Activated gamma-delta T cell treated with Interleukin-2 at 50 U/mL for 16 hours (primary cell): ENCODE data around the gene QRICH2.
A peak's percentile ranks its signal among the peaks of the same experiment; 100 is the strongest.
"Not testable (repeated sequence)": the region's sequence is repeated elsewhere in the genome, so short reads cannot be mapped to it uniquely, and the experiment has no call there.

Experiments
- DNase-seq: peaks from one replicate; pipeline ENCODE4 v3.0.0-alpha.2; 2020

Gene QRICH2

DNA sequence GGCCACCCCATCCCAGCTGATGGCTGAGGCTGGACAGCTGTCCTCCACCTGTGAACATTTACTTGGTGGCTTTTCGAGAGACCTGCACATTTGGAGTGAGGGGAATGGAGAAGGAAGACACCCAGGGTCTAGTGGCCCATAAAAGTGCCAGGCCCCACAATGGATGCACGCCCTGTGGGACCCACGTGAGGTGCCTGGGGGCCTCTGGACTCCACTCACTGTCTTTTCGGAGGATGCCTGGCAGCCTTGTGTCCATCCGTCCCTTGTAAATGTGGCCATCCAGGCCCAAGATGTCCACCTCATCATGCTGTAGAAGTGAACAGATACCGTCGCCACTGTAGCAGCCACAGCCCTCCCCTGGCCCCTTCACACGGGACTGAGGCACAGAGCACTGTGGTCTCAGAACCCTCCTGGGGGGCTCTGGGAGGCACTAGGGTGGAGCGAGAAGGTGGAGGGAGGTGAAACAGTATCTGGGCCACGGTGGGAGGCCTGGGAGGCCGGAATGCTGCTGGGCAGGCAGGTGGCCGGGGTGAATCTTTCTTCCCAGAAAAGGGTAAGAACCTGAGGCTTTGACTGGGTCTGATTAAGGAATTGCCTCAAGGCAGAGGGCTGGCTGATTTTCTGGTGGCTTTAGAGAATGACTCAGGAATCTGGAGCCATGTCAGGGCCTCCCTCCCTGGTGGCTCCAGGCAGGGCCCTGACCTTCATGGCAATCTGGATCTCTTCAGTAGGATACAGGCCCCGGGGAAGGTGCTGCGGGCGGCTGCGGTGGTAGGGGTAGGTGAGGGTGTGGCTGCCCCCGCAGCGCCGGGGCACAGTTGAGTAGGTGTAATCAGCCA lies 31.4 kb downstream of the QRICH2 start:
- no peak for DNase-seq

DNA sequence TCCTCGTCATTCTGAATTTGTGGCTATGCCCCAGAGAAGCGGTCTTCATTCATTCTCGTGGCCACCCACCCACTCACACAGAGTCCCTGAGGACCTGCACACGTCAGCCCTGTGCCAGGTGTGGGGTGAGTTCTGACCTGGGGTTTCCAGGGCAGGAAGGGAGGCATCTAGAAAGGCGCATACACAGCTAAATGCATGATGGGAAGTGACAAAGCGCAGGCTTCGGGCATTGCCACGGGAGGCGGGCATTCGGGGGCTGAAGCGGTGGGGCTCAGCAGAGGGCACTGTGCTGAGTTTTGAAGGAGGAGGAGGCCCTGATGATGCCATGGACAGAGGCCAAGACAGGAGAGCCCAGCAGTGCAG lies 32.0 kb downstream of the QRICH2 start:
- DNase-seq = no peak

DNA sequence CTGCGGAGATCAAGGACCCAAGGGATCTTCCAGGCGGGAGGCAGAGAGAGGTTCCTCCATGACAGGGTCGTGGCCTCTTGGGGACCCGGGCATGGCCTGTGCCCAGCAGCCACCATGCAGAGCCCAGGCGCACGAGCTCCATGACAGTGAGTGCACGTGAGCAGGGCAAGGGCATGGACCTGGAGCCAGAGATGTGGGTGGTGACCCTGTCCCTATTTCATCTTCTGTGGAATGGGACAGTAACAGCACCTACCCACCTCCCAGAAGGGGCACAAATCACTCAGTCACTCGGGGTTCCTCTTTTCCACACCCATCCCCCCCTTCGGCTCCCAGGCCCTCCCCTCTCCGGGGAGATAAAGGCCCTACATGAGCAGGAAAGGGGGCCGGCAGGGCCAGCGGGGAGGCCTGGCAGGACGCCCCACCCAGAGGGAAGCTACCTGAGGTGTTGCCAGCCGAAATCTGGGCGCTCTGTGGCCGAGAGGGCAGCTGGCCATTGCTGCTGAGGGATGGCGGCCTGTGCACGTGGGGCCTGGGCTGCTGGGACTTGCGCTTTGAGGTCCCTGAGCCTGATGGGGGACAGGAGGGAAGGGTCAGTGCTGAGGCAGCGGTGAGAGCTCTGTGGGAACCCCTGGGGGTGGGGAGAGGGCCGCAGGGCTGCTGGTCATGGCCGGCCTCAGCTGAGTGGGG lies 32.6 kb downstream of the QRICH2 start:
- no peak for DNase-seq

DNA sequence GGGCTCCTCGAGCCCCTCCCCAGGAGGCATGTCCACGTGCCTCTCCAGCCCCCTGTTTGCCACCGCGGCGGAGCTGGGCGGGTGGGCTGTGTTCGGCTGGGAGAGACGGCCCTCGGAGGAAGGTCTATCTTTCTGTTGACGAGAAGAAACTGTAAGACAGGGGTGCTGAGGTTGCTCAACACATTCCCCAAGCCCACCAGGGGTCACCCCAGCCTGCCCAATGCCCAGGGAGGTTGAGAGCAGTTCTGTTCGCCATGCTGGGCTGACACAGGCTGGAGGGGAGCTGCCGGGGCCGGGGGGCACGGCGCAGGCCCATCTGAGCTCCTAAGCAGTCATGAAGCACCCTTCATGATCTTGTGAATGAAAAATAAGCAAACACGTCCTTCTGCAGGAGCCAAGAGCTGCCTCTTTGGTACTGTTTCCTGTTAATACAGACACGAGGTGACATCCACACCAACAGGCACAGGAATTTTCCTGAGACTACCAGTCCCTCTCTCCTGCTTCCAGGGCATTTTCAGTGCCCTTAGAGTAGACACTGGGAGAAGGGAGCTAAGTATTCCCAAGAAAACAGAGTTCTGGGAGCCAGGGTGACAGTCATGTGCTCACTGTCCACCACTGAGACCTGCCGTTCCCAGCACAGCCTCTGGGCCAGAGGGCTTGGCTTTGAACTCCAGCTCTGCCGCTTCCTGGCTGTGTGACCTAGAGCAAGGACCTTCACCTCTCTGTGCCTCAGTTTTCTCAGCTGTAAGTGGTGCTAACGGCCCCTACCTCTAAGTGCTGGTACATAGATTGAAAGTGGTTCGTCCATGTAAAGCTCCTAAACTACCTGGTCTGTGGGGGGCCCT lies 33.7 kb downstream of the QRICH2 start:
- no peak for DNase-seq

DNA sequence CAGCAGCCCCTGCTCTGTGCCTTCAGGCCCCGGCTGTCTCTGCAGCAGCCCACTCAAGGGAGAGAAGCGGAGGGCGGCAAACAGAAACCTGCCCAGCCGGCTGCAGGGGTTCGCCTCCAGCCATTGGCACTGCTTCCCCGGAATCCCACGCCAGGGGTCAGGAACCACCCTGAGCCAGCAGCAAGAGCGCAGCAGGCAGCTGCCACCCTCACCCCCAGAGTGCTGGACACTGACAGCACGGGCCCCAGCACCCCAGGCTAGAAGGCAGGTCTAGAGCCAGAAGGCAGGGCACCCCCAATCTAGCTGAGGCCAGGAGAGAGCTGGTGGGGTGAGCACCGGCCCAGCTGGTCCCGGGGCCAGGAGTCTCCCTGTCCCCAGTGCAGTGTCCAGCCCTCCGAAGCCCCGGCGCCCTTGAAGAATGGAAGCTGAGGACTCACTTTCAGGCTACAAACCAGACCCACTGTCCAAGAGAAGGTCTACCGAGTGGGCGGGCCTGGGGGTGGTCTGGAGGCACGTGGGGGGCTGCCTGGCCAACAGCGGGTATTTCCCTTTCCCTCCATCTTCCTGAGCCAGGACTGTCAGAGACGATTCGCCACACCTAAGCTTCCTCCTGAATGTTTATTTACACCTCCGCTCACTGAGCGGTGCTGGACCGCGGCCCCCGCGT lies 34.5 kb downstream of the QRICH2 start:
- DNase-seq = no peak

DNA sequence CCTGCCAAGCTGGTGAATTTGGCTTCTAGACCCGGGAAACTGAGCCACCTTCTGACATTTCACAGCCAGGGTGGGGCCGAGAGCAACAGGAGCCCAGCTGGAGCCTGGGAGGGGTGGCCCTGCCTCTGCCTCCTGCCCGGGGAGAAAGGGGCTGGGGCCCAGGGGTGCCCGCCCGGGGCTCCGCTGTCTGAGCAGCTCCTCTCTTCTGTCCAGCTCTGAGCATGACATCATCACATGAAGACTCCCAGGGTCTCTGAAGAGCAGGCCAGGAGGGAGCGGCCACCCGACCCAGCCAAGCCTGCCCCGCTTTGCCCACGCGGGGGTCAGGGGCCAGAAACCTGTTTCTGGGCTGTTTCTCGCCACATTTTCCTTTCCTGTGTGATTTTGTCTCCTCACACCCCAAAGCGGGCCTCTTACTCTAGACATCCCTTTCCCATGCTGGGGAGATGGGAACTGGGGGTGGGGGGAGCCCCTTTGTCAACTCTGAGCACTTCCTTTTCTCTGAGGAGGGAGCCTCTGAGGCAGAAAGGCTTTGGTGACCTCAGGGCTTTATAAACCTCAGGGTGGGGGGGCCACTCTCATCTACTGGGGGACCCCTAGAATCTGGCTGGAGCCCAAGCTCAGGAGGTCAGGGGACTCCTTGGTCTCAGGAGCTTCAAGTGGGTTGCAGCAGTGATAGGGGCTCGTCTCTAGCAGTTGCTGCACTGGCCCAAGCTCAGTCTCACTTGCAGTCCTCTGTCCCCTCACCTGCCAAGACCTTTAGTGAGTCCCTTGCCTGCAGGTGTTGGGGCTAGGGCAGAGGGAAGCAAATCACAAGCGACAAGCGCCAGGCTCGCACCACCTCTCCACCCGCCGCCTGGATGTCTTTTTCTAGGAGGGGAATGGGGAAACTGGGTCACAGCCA lies 35.3 kb downstream of the QRICH2 start:
- DNase-seq = no peak

DNA sequence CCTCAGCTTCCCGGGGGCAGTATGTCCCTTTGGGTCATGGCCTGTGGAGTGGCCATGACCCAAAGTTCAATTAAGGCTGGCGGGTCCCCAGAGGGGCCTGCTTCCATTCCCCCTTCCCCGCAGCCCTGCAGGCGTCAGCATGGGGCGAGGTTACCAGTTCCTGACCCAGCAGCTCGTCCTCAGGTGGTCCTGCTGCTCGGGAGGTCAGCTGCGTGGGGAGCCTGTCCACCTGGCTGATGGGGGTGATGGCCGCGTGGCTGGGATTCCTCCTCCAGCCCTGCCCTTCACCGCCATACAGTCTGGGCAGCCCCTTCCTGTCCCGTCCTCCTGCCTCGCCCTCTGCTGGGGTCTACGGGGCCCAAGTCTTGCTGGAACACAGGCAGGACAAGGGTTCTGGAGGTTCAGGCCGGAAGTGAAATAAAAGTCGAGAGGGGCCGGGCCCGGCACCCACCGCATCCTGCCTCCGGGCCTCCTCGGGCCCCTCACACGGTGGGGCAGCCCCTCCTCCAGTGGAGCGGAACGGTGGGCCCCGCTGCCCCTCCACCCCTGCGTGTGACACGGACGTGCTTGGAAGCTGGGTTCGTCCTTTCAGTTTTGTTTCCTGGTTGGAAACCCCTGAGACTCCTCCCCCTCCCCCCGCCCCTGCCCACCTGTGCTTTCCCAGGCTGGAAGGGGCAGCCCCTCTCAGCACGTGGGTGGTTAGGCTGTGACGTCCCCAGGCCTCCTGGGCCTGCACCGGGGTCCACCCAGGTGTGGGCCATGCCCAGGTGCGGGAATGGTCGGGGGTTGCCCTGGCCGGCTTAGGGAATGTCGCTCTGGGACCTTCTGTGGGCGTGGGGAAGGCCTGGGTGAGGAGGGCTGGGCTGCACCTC lies 36.2 kb downstream of the QRICH2 start:
- peak; percentile 52 for DNase-seq

DNA sequence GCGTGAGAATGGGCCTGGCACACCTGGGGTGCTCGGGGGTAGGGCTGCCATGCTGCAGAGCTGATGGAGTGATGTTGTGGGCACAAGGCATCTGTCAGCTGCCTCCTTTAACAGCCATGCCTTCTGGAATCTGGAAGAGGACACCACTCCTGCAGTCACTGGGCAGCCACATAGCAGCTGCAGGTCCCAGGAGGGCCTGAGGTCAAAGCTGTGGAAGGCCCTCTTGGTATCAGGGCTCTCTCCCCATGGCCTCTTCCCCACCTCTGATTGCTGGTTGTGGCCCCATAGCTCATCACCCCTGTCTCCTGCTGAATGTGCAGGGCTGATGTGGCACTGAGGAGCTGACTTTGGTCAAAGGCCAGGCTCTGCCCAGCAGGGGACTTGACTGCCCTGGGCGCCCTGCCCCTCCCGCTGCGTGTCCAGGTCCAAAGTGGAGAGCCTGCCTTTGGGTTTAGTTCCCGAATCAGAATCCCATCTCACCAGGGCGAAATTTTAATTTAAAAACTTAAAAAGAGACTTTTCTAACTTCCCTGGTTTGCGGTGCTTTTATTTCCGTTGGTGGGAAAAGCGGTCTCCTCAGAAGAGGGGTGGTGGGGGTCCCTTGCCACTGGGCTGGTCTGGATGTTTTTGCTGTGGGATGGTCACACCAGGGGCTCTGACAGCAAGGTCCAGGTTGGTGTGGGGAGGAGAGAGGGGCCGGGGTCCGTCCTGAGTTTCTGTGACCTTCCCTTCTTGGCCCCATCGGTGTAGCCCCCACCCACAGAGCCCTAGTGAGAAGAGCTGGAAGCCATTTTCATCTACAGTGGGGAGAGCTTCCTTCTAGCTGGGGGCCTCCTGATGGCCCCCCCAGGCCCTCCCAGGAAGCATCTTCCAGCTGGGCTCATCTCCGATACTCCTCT lies 37.1 kb downstream of the QRICH2 start:
- DNase-seq = no peak

DNA sequence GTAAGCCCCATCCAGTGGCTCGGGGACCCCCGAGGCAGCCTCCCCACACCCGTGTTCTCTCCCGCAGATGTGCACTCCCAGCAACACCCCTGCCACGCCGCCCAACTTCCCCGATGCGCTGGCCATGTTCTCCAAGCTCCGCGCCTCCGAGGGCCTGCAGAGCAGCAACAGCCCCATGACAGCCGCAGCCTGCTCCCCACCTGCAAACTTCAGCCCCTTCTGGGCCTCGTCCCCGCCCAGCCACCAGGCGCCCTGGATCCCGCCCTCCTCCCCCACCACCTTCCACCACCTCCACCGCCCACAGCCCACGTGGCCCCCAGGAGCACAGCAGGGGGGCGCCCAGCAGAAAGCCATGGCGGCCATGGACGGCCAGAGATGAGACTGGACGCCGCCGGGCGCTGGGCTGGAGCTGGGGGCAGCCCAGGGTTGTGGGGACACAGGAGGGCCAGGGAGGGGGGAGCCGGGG lies 37.9 kb downstream of the QRICH2 start:
- DNase-seq = no peak

DNA sequence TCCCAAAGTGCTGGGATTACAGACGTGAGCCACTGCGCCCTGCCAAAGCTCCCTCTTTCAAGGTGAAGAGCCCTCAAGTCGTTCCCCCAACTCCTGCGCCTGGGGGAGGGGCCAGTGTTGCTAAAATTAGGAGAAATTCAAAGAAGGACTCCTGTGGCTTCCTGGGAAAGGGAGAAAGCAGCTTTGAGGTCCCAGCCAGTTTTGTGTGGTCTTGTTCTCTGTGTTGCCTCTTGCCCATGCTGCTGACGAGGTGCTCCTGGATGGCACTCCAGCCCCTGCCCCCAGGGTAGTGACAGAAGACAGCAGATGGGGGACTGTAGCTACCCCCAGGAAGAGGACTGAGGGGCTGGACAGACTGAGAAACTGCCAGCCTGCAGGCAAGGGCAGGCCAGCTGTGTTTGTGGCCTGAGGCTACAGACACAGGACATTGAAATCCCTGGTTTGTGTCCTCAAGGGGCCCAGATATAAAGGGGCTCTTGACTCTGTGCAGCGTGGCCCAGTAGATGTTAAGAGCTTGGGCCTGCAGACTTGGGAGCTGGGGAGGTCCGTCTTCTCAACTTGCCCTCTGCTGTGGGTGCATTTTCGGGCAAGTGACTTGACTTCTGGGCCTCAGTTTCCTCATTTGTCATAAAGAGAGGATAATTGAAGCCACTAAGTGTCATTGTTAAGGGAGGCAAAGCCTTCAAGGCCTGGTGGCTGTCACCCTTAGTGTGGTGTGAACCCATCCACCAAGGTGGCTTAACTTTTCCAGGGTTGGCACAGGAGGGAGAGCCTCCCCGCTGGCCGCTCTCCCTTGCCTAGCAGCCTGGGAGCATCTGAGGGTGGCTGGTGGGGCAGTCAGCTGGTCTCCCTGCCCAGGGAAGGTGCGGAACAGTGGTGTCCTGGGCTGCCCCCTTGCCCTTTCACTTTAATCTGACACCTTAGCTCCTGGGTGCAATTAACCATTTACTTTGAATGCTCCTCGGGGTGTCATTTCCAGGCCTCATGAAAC lies 38.8 kb downstream of the QRICH2 start:
- no peak for DNase-seq

DNA sequence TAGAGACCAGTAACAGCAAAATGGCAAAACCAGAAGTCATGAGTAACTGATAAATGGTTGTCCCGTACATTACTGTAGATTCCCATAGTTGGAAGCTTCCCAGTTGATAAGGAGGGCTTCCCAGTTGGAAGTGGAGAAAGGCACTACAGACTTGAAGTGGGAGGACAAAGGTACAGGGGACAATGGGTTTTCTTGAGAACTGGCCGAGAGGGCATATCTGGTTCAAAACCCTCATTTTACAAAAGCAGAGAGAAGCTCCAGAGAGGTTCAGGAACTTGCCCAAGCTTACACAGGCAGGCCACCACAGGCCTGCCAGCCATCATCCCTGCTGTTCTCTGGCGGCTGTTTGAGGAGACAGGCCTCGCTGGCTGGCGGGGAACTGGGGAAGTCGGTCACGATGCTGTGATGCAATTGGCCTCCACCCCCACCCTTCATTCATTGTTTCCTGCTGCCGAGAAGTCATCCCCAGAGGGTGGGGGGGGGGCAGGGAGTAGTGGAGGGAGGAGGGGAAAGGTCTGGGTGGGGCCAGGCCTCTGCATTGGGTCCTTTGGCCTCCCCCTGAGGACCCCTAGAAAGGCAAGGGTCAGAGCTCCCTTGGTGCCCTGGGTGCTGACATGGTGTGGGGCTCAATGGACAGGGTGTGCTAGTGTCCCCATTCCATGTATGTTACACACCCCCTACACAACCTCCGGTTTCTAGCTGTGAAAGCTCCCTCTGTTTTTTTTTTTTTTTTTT lies 39.9 kb downstream of the QRICH2 start:
- DNase-seq = peak; percentile 47

DNA sequence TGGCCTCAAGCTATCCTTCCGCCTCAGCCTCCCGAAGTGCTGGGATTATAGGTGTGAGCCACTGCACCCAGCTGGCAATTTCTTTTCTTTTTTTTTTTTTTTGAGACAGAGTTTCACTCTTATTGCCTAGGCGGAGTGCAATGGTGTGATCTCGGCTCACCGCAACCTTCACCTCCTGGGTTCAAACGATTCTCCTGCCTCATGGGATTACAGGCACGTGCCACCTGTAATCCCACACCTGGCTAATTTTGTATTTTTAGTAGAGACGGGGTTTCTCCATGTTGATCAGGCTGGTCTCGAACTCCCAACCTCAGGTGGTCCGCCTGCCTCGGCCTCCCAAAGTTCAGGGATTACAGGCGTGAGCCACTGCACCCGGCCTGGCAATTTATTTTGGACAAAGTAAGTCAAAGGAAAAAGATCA lies 40.5 kb downstream of the QRICH2 start:
- not testable (repeated sequence) for DNase-seq

DNA sequence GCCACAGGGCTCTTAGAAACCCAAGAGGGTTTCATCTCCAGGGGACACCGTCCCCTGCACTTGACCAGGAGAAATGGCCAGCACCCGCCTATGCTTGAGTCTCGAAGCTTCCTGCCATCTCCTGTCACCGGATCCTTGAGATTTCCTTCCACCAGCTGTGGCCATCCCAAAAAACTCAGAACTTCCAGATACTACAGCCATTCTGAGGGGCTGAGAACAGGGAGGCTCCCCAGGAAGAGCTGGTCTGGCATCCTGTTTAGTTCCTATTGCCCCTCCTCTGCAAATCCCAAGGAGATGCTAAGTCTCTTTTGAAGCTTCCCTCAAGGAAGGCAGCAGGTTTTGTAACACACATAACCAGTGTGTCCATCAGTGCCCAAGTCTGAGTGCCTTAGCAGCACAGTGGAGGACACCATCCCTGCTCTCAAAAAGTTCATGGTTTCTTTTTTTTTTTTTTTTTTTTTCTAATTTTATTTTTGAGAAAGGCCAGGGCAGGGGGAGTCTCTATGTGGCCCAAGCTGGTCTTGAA lies 41.0 kb downstream of the QRICH2 start:
- DNase-seq = no peak

DNA sequence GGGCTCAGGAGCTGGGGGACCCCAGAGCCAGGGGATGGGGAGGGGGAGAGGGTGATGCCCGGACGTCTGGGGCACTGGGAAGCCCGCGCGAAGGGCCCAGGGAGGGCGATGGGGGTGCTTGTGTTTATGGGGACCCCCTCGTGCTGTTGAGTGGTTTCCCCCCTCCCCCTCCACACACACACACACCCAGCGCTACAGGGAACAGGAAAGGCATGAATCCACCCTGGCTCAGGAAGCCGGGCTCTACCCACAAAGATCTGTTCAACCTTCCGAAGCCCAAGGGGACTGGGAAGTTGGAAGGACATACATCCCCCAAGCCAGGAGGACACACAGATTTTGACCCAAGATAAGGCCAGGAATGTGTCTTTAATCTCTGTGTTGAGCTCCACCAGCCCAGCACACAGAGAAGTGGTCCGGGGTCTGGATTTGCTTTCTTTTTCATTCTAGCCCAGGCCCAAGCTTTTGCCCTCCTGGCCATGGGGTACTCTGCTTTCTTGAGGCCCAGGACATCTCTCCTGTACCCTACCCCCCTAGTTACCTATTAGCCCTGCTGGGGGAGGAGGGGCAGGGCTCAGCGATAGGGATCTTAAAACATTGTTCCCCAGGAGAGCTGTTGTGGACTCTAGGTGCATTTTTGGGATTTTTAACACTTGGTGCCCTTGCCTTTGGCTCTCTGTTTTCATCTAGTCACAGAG lies 41.7 kb downstream of the QRICH2 start:
- DNase-seq = no peak

DNA sequence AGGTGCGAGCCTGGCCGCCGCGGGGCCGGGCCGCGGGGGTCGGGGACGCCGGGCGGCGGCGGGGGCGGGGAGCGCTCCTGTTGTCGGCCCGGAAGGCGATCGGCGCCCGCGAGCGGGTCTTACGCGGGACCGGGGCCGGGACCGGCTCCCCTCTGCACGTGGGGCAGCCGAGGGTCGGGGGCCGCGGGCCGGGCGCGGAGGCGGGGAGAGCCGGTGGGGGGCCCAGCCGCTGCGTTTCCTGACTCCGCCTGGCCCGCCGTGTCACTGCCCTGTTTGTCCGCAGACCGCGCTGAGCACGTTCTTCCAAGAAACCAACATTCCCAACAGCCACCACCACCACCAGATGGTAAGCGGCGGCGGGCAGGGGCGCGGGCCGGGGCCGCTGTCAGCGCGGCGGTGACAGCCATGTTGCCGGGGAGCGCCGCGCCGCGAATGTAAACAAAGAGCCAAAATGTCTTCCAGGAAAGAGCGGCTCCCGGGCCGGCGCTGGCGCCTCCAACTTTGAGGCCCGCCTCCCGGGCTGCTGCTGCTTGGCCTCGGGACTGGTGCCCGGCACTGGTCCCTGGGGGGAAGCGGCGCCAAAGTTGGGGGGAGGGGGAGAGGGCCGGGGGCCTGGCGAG lies 42.3 kb downstream of the QRICH2 start:
- DNase-seq = peak; percentile 47
